Keratinocyte (primary cell): ENCODE results near the gene CNTNAP2. TPM values are rescaled to one million over a fixed set of nuclear protein-coding genes. Genes with fewer than 3 reads are reported as not detected.

Experiments used
- DNase-seq: peaks from one replicate; pipeline ENCODE4 v3.0.0-alpha.2; 2011; ENCODE audit warnings: low read depth, missing footprints, low spot score
- FAIRE-seq: peaks from 2 replicates; lab custom pipeline; 2011; peaks lifted over from hg19 to GRCh38; lab: Jason Lieb, UNC
- H2AFZ ChIP-seq: 2 replicates; pipeline ENCODE4 v1.6.0; 2012; ENCODE audit warnings: low read length, control low read depth, inconsistent platforms; ENCODE audit not compliant: control insufficient read depth
- H3K27ac ChIP-seq: 2 replicates; pipeline ENCODE4 v1.5.1; 2011; ENCODE audit warnings: low read length; ENCODE audit not compliant: control insufficient read depth, insufficient read depth
- H3K27me3 ChIP-seq: 3 replicates; pipeline ENCODE4 v1.6.0; 2011; ENCODE audit warnings: low read length; ENCODE audit not compliant: control insufficient read depth, insufficient read depth; ENCODE audit errors: extremely low read depth
- H3K36me3 ChIP-seq, 2 experiments: 2 replicates in 1 of 2; 3 replicates in 1 of 2; pipeline ENCODE4 v1.5.1; 2011; ENCODE audit warnings: low read length in 2 of 2, mild to moderate bottlenecking in 1 of 2; ENCODE audit not compliant: control insufficient read depth in 2 of 2, insufficient read depth in 2 of 2; ENCODE audit errors: extremely low read depth in 1 of 2
- H3K4me1 ChIP-seq: 3 replicates; pipeline ENCODE4 v1.5.1; 2011; ENCODE audit warnings: low read length; ENCODE audit not compliant: control insufficient read depth, insufficient read depth; ENCODE audit errors: extremely low read depth
- H3K4me2 ChIP-seq: 3 replicates; pipeline ENCODE4 v1.6.0; 2011; ENCODE audit warnings: low read depth, low read length; ENCODE audit not compliant: control insufficient read depth, insufficient read depth; ENCODE audit errors: extremely low read depth
- H3K4me3 ChIP-seq, 3 experiments: fragments of 200-600 bp in 1 of 3; sonication (generic) in 1 of 3; 2 replicates in 2 of 3; 3 replicates in 1 of 3; pipeline ENCODE4 v1.5.1; 2011 to 2016; ENCODE audit warnings: low read length in 3 of 3, mild to moderate bottlenecking in 3 of 3, control low read depth in 2 of 3, inconsistent platforms in 1 of 3, low read depth in 1 of 3, mixed read lengths in 1 of 3, mixed run types in 1 of 3, moderate library complexity in 1 of 3; ENCODE audit not compliant: control insufficient read depth in 2 of 3, insufficient read depth in 2 of 3; ENCODE audit errors: extremely low read depth in 1 of 3
- H3K79me2 ChIP-seq: 2 replicates; pipeline ENCODE4 v1.6.0; 2012; ENCODE audit warnings: low read length; ENCODE audit not compliant: control insufficient read depth, insufficient read depth
- H3K9ac ChIP-seq: 3 replicates; pipeline ENCODE4 v1.6.0; 2011; ENCODE audit warnings: low read length; ENCODE audit not compliant: control insufficient read depth, insufficient read depth; ENCODE audit errors: extremely low read depth
- H3K9me1 ChIP-seq: 3 replicates; pipeline ENCODE4 v1.6.0; 2011; ENCODE audit warnings: low read length; ENCODE audit not compliant: control insufficient read depth, insufficient read depth; ENCODE audit errors: extremely low read depth
- H3K9me3 ChIP-seq: 2 replicates; pipeline ENCODE4 v1.5.1; 2012; ENCODE audit warnings: low read depth, low read length; ENCODE audit not compliant: control insufficient read depth
- H4K20me1 ChIP-seq: 3 replicates; pipeline ENCODE4 v1.6.0; 2011; ENCODE audit warnings: low read length; ENCODE audit not compliant: control insufficient read depth, insufficient read depth; ENCODE audit errors: extremely low read depth
- CTCF ChIP-seq, 3 experiments: IDR thresholded peaks in 1 of 3; conservative IDR thresholded peaks in 1 of 3; optimal IDR thresholded peaks in 1 of 3; 2 replicates in 2 of 3; 3 replicates in 1 of 3; pipeline versions ENCODE3 to v1.5.1; 2011; ENCODE audit warnings: low read length in 3 of 3, mild to moderate bottlenecking in 3 of 3, moderate library complexity in 2 of 3, control low read depth in 1 of 3, inconsistent platforms in 1 of 3; ENCODE audit not compliant: insufficient read depth in 2 of 3; ENCODE audit errors: extremely low read depth in 1 of 3
- EZH2 ChIP-seq: IDR thresholded peaks from one replicate; pipeline ENCODE4 v1.6.1; 2012; ENCODE audit warnings: inconsistent platforms, mild to moderate bottlenecking, low read length, moderate library complexity
- dilution Hi-C: fragments of 300-500 bp; cut with MboI; formaldehyde crosslinking; loops from one replicate; pipeline ENCODE4 v1.7.0; 2020; ENCODE audit warnings: low sequenced_read_pairs; ENCODE audit not compliant: extremely low pct_ligation_motif_present
- polyA plus RNA-seq, 5 experiments: library from polyadenylated mRNA; depleted of rRNA in 3 of 5; stranded (reverse) in 3 of 5; stranded (forward) in 1 of 5; unstranded in 1 of 5; fragments of >200 nt; gene quantifications; 1 replicate in 1 of 5; 2 replicates in 3 of 5; 3 replicates in 1 of 5; pipeline versions ENCODE4 v1.2.1 to v1.2.3, GENCODE V29; 2011 to 2012; ENCODE audit warnings: missing spikeins in 2 of 5, low read depth in 1 of 5, low replicate concordance in 1 of 5

Gene CNTNAP2
- polyA plus RNA-seq, 1 donor (not counting 4 experiments of a cell fraction or from before 2014, with no cell fraction given) = 1.4 TPM

- TF ChIP-seq CTCF (optimal IDR thresholded peaks at IDR 0.05 in 1 of 3, IDR thresholded peaks at IDR 0.05 in 1 of 3, conservative IDR thresholded peaks at IDR 0.05 in 1 of 3; ENCODE audit: extremely low read depth in 1 of 3, insufficient read depth in 2 of 3, low read length in 3 of 3) (no peak), EZH2 (no peak)
- H4K20me1 ChIP-seq = no peaks in the 10 kb centered on the region
- H3K4me2 ChIP-seq = no peak overlapping the region
- H2AFZ ChIP-seq = no peak overlapping the region
- no peak overlapping the region for H3K27ac ChIP-seq
- H3K79me2 ChIP-seq = no peaks in the 10 kb centered on the region
- H3K27me3 ChIP-seq = no peaks in the 10 kb centered on the region
- H3K9ac ChIP-seq = no peak overlapping the region
- no peaks in the 10 kb centered on the region for H3K9me3 ChIP-seq
- H3K9me1 ChIP-seq = no peaks in the 10 kb centered on the region
- dilution Hi-C loops = no loop called here
- no peaks in the 10 kb centered on the region for H3K36me3 ChIP-seq
- no peak overlapping the region for H3K4me3 ChIP-seq
- FAIRE-seq (no peak), DNase-seq (no peak)
- no peaks in the 10 kb centered on the region for H3K4me1 ChIP-seq
Observed at GRCh38 chr7:147952918-147953317, 1836.3 kb downstream of the CNTNAP2 start.

DNA sequence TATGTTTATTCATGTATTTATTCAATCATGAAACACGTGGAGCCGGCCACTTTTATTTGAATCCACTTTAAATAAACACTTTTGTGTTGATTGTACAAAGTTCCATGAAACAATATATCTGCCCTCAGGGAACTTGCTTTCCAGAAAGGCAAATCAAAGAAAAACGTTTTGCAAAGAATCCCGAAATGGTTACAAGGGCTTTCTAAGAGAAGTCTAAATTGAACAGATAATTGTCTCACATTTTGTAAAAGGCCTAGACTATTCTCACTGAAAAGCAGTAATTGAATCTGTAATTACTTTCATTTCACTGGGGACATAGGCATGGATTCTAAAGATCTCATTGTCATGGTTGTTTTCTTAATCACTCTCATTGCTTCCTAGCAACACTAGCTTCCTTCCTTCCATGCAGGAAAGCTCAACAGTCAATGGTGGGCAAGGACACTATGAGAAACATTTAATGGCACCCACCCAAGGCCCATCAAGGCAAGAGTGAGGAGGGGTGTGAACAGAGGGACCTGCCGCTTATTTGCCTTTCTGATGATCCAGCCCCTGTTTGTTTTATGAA is 1851.5 kb downstream of the CNTNAP2 start:
- no peak overlapping the region for H2AFZ ChIP-seq
- FAIRE-seq = no peak
- no peak overlapping the region for H3K9ac ChIP-seq
- H3K9me3 ChIP-seq = no peaks in the 10 kb centered on the region
- no peak overlapping the region for H3K27ac ChIP-seq
- H3K36me3 ChIP-seq = no peaks in the 10 kb centered on the region
- H4K20me1 ChIP-seq = no peaks in the 10 kb centered on the region
- no peaks in the 10 kb centered on the region for H3K27me3 ChIP-seq
- no peaks in the 10 kb centered on the region for H3K9me1 ChIP-seq
- H3K79me2 ChIP-seq = no peaks in the 10 kb centered on the region
- no peak overlapping the region for H3K4me3 ChIP-seq
- no peaks in the 10 kb centered on the region for H3K4me1 ChIP-seq
- TF ChIP-seq EZH2 = no peak
- no peak for TF ChIP-seq CTCF (optimal IDR thresholded peaks at IDR 0.05 in 1 of 3, IDR thresholded peaks at IDR 0.05 in 1 of 3, conservative IDR thresholded peaks at IDR 0.05 in 1 of 3; ENCODE audit: extremely low read depth in 1 of 3, insufficient read depth in 2 of 3, low read length in 3 of 3)
- dilution Hi-C loops = no loop called here
- no peak for DNase-seq
- no peak overlapping the region for H3K4me2 ChIP-seq
